Gastroesophageal sphincter (tissue), 4 donors: ENCODE results near the gene RAPGEF5. TPM values are rescaled to one million over a fixed set of nuclear protein-coding genes. Genes with fewer than 3 reads are reported as not detected.

ENCODE experiments used
- small RNA-seq, 4 donors: library from RNA; depleted of rRNA; stranded (forward); fragments of <200 nt; gene quantifications; one replicate each; pipeline ENCODE3, GENCODE V24; 2016
- total RNA-seq, 4 donors: library from RNA; depleted of rRNA; stranded (reverse); fragments of >200 nt; gene quantifications; one replicate each; pipeline ENCODE4 v1.1.0, GENCODE V29; 2016

RAPGEF5 gene
- total RNA-seq, 4 donors from 2014 or later = 21.5 to 29.8 (median 26.6) TPM

Small RNA genes within 50 kb of the gene (small RNA-seq; reads per million reads assigned to genes)
- gene RNA5SP227 = 0 reads per million in 4 donors

Other genes with a start within 250 kb of the RAPGEF5 start
- 1 to 10 TPM in 1 of 4 donors, under 1 TPM in 2, not detected in 1; 0.66 to 2.8 (median 0.67) TPM for gene STEAP1B, start 143.0 kb upstream of the RAPGEF5 start, total RNA-seq